Effector memory CD4-positive, alpha-beta T cell (primary cell): Measurements from ENCODE around the gene MAGED2.
"Not testable (repeated sequence)": the region's sequence is repeated elsewhere in the genome, so short reads cannot be mapped to it uniquely, and the experiment has no call there.

Source experiments
- DNase-seq, 3 donors: peaks; one replicate each; pipeline ENCODE4 v3.0.0-alpha.2; 2020
- H3K27ac ChIP-seq: 2 replicates; pipeline ENCODE4 v1.7.0; 2013; ENCODE audit warnings: mild to moderate bottlenecking, low read length, moderate library complexity; ENCODE audit not compliant: insufficient read depth, poor library complexity, severe bottlenecking
- H3K27me3 ChIP-seq: replicated peaks from 2 replicates; pipeline ENCODE4 v1.7.0; 2013; ENCODE audit warnings: mild to moderate bottlenecking, low read length; ENCODE audit not compliant: insufficient read depth, control insufficient read depth, poor library complexity, severe bottlenecking
- H3K36me3 ChIP-seq: 2 replicates; pipeline ENCODE4 v1.7.0; 2013; ENCODE audit warnings: mild to moderate bottlenecking, low read length, moderate library complexity; ENCODE audit not compliant: control insufficient read depth, insufficient read depth
- H3K4me1 ChIP-seq: 2 replicates; pipeline ENCODE4 v1.7.0; 2013; ENCODE audit warnings: low read length, mild to moderate bottlenecking; ENCODE audit not compliant: control insufficient read depth, insufficient read depth, poor library complexity, severe bottlenecking
- H3K4me3 ChIP-seq: 2 replicates; pipeline ENCODE4 v1.7.0; 2013; ENCODE audit warnings: low read length, low read depth, mild to moderate bottlenecking; ENCODE audit not compliant: insufficient read depth, poor library complexity, severe bottlenecking
- H3K9me3 ChIP-seq: 2 replicates; pipeline ENCODE4 v1.7.0; 2013; ENCODE audit warnings: mild to moderate bottlenecking, low read length, moderate library complexity; ENCODE audit not compliant: control insufficient read depth

The MAGED2 gene

DNA sequence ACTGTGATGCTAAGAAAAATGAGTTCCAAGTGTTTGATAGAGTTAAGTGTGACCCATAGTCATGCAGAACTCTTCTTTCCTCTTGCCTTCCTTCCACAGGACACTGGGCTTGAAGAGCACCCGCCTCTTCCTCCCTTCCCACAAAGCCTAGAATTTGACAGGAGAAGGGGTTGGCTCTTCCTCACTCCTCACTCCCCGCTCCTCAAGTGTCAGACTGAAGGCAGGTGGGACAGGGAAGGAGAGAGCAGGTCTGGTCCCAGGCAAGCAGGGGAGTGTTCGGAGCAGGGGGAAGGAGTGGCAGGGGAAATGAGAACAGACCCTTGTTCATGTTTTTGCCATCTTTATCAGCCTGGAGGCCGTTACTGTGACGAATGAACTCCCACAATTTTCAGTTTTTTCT lies 10.7 kb downstream of the MAGED2 start:
- H3K4me1 ChIP-seq = no peaks in the 10 kb centered on the region
- no peak for DNase-seq
- H3K27ac ChIP-seq = no peak overlapping the region
- no peaks in the 10 kb centered on the region for H3K27me3 ChIP-seq
- H3K4me3 ChIP-seq = no peak overlapping the region
- H3K9me3 ChIP-seq = no peaks in the 10 kb centered on the region
- H3K36me3 ChIP-seq = peaks cover 24% of the 10 kb centered on the region

- DNase-seq = no peak
- Histone ChIP-seq H3K4me3 (no peak overlapping the region), H3K36me3 (peaks cover 14% of the 10 kb centered on the region), H3K9me3 (no peaks in the 10 kb centered on the region), H3K4me1 (no peaks in the 10 kb centered on the region), H3K27ac (no peak overlapping the region), H3K27me3 (no peaks in the 10 kb centered on the region)
These were observed 11.7 kb downstream of the MAGED2 start for GRCh38 chrX:54819201-54819600.

GRCh38 chrX:54820737-54821136 lies 13.2 kb downstream of the MAGED2 start:
- no peak overlapping the region for H3K4me3 ChIP-seq
- no peaks in the 10 kb centered on the region for H3K9me3 ChIP-seq
- no peak for DNase-seq
- peaks cover 1% of the 10 kb centered on the region for H3K36me3 ChIP-seq
- no peaks in the 10 kb centered on the region for H3K4me1 ChIP-seq
- H3K27me3 ChIP-seq = no peaks in the 10 kb centered on the region
- H3K27ac ChIP-seq = no peak overlapping the region

- Histone ChIP-seq H3K9me3 (no peaks in the 10 kb centered on the region), H3K4me3 (no peak overlapping the region), H3K27ac (no peak overlapping the region), H3K27me3 (no peaks in the 10 kb centered on the region), H3K4me1 (no peaks in the 10 kb centered on the region), H3K36me3 (no peaks in the 10 kb centered on the region)
- DNase-seq = no peak
These were observed 13.8 kb downstream of the MAGED2 start for GRCh38 chrX:54821310-54821709.

DNA sequence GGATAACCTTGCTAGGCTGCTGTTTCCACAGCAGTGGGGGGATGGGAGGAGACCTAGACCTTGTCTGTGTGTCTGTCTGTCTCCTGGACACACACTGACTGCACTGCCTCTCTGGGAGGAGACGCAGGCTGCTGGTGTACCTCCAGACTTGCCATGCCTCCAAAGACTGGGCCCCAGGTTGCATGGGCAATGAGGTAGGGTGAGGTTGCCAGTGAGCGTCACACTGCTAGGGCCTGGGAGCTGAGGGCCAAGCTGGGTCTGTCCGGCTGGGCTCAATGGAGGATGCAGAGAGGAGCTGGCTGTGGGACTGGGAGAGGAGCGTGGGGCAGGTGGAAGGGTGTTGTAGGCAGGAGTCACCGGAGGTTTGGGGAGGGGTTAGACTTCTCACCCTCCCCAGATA lies 16.6 kb downstream of the MAGED2 start:
- no peaks in the 10 kb centered on the region for H3K27me3 ChIP-seq
- no peaks in the 10 kb centered on the region for H3K36me3 ChIP-seq
- no peak overlapping the region for H3K4me3 ChIP-seq
- H3K27ac ChIP-seq = no peak overlapping the region
- DNase-seq = no peak
- H3K9me3 ChIP-seq = no peaks in the 10 kb centered on the region
- no peaks in the 10 kb centered on the region for H3K4me1 ChIP-seq

DNA sequence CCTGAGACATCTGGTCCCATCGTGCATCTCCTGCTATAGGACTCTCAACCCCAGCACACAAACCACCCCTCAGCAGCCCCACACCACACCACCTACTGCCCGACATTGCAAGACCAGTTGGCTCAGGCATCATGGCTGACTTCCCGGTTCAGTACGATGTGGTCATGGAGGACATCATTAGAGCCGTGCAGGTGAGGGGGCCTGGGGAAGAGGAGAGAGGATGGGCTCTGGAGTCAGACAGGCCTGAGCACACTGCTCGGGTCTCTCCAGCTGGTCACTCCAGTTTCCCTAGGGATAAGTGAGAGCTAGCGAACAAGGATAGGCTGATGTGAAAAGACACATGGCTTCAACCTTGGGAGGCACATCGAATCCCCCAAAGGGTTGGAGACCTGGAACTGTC lies 17.2 kb downstream of the MAGED2 start:
- Histone ChIP-seq H3K27ac (no peak overlapping the region), H3K4me1 (no peaks in the 10 kb centered on the region), H3K9me3 (no peaks in the 10 kb centered on the region), H3K36me3 (no peaks in the 10 kb centered on the region), H3K27me3 (no peaks in the 10 kb centered on the region), H3K4me3 (no peak overlapping the region)
- no peak for DNase-seq

DNA sequence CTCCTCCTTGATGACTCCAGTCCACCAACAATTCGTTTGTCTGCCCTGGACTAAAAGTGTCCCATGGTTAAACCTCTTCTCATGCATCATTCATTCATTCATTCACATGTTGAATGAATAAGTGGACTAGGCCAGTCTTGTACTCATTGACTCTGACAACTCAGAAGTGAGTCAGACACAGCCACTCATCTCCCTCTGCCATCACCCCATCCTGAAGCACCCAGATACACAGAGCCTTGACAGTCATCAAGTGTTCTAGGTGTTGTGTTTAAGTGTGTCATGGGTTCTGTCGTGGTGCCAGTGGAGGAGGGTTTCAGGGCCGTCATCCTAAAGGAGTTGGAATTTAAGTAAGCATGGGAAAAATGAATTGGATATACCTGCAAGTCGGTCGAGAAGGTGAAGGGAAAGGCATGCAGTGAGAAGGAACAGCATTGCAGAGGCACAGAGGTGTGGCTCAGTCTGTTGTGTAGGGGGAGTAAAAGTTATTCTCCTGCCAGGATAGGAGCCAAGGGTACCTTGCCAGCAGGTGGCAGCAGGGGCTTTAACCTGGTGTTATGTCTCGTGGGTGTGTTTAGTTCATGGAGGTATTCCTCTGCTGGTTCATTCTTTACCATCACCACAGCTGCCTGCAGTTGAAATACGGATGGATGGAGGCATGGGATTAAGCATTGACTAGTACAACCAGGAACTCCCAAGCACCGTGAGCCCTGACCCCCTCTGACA lies 18.3 kb downstream of the MAGED2 start:
- Histone ChIP-seq H3K4me1 (no peaks in the 10 kb centered on the region), H3K27me3 (no peaks in the 10 kb centered on the region), H3K36me3 (no peaks in the 10 kb centered on the region), H3K4me3 (no peak overlapping the region), H3K9me3 (no peaks in the 10 kb centered on the region), H3K27ac (no peak overlapping the region)
- DNase-seq = peak in 1 of 3 donors; percentile 4

DNA sequence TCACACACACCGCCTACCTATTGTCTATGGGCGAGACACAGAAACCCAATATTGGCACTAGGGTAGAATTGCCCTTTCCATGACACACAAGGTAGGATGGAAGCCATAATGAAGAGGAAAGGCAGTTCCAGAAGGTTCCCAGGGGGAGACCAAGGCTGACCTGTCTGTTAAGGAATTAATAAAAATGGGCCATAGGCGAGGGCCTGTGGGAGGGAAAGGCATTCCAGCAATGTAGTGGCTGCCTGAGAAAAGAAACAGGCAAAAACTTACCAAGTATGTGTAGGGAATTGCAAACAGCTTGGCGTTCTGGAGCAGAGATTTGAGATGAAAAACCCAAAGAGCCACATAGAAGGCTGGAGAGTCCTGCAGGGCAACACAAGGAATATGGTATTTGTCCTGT lies 19.1 kb downstream of the MAGED2 start:
- no peaks in the 10 kb centered on the region for H3K36me3 ChIP-seq
- no peaks in the 10 kb centered on the region for H3K4me1 ChIP-seq
- no peaks in the 10 kb centered on the region for H3K27me3 ChIP-seq
- DNase-seq = no peak
- no peak overlapping the region for H3K27ac ChIP-seq
- no peaks in the 10 kb centered on the region for H3K9me3 ChIP-seq
- no peak overlapping the region for H3K4me3 ChIP-seq

- no peak for DNase-seq
- no peak overlapping the region for H3K4me3 ChIP-seq
- H3K36me3 ChIP-seq = no peaks in the 10 kb centered on the region
- H3K27ac ChIP-seq = no peak overlapping the region
- H3K9me3 ChIP-seq = no peaks in the 10 kb centered on the region
- no peaks in the 10 kb centered on the region for H3K4me1 ChIP-seq
- no peaks in the 10 kb centered on the region for H3K27me3 ChIP-seq
These were observed 31.0 kb downstream of the MAGED2 start for GRCh38 chrX:54838583-54838982.

GRCh38 chrX:54841184-54841874 lies 33.8 kb downstream of the MAGED2 start:
- DNase-seq, H3K4me3 ChIP-seq, H3K4me1 ChIP-seq, H3K27ac ChIP-seq, H3K9me3 ChIP-seq, H3K36me3 ChIP-seq, H3K27me3 ChIP-seq: not testable (repeated sequence)
